Mesenchymal stem cell (in vitro differentiated cells and primary cell): ENCODE results near the gene ZNF408.

Experiments
- DNase-seq: peaks from one replicate; pipeline ENCODE4 v3.0.0-alpha.2; 2013
- H2AFZ ChIP-seq: one replicate; pipeline ENCODE4 v1.6.1; 2013; ENCODE audit warnings: low read depth, mild to moderate bottlenecking, control low read depth, inconsistent platforms, low read length, moderate library complexity
- H2AK5ac ChIP-seq: 2 replicates; pipeline ENCODE4 v1.6.1; 2013; ENCODE audit warnings: low read length, moderate library complexity, mild to moderate bottlenecking, inconsistent platforms; ENCODE audit not compliant: severe bottlenecking
- H2BK120ac ChIP-seq: one replicate; pipeline ENCODE4 v1.6.1; 2013; ENCODE audit warnings: low read depth, mild to moderate bottlenecking, inconsistent platforms, low read length, moderate library complexity
- H2BK12ac ChIP-seq, 2 experiments: one replicate each; pipeline ENCODE4 v1.6.1; 2013; ENCODE audit warnings: inconsistent platforms in 2 of 2, low read length in 2 of 2, mild to moderate bottlenecking in 2 of 2, moderate library complexity in 2 of 2, control low read depth in 1 of 2
- H2BK15ac ChIP-seq: one replicate; pipeline ENCODE4 v1.6.1; 2013; ENCODE audit warnings: mild to moderate bottlenecking, low read depth, inconsistent platforms; ENCODE audit not compliant: poor library complexity, severe bottlenecking
- H2BK5ac ChIP-seq: 2 replicates; pipeline ENCODE4 v1.6.1; 2013; ENCODE audit warnings: low read depth, mild to moderate bottlenecking, low read length, control low read depth, inconsistent platforms; ENCODE audit not compliant: poor library complexity, severe bottlenecking
- H3K14ac ChIP-seq, 2 experiments: one replicate each; pipeline ENCODE4 v1.6.1; 2013; ENCODE audit warnings: inconsistent platforms in 2 of 2, low read length in 2 of 2, control low read depth in 1 of 2, mild to moderate bottlenecking in 1 of 2, moderate library complexity in 1 of 2
- H3K18ac ChIP-seq, 2 experiments: one replicate each; pipeline ENCODE4 v1.6.1; 2013; ENCODE audit warnings: inconsistent platforms in 2 of 2, low read length in 2 of 2, control low read depth in 1 of 2, low read depth in 1 of 2, mild to moderate bottlenecking in 1 of 2
- H3K23ac ChIP-seq, 2 experiments: one replicate each; pipeline ENCODE4 v1.6.1; 2013; ENCODE audit warnings: inconsistent platforms in 2 of 2, low read length in 2 of 2, mild to moderate bottlenecking in 2 of 2, moderate library complexity in 2 of 2, control low read depth in 1 of 2
- H3K27ac ChIP-seq: 2 replicates; pipeline ENCODE4 v1.5.1; 2013; ENCODE audit warnings: mild to moderate bottlenecking, moderate library complexity, low read length, control low read depth, inconsistent platforms; ENCODE audit not compliant: poor library complexity, severe bottlenecking
- H3K27me3 ChIP-seq, 2 experiments: 2 replicates each; pipeline versions ENCODE4 v1.6.1 to v1.7.0; 2013; ENCODE audit warnings: low read length in 2 of 2, mild to moderate bottlenecking in 2 of 2, moderate library complexity in 2 of 2, control low read depth in 1 of 2, inconsistent platforms in 1 of 2; ENCODE audit not compliant: control insufficient read depth in 1 of 2, insufficient read depth in 1 of 2
- H3K36me3 ChIP-seq, 2 experiments: 2 replicates each; pipeline versions ENCODE4 v1.6.1 to v1.7.0; 2013; ENCODE audit warnings: low read length in 2 of 2, control low read depth in 1 of 2, inconsistent platforms in 1 of 2, low read depth in 1 of 2, mild to moderate bottlenecking in 1 of 2; ENCODE audit not compliant: insufficient read depth in 2 of 2, control insufficient read depth in 1 of 2
- H3K4ac ChIP-seq, 2 experiments: one replicate each; pipeline ENCODE4 v1.6.1; 2013; ENCODE audit warnings: inconsistent platforms in 2 of 2, low read length in 2 of 2, mild to moderate bottlenecking in 2 of 2, moderate library complexity in 2 of 2, control low read depth in 1 of 2, low read depth in 1 of 2
- H3K4me1 ChIP-seq: 2 replicates; pipeline ENCODE4 v1.6.1; 2013; ENCODE audit warnings: low read depth, low read length, control low read depth; ENCODE audit not compliant: control insufficient read depth, insufficient read depth
- H3K4me2 ChIP-seq: 2 replicates; pipeline ENCODE4 v1.6.1; 2013; ENCODE audit warnings: low read length, mild to moderate bottlenecking, inconsistent platforms; ENCODE audit not compliant: poor library complexity, severe bottlenecking
- H3K4me3 ChIP-seq, 2 experiments: 2 replicates each; pipeline versions ENCODE4 v1.5.1 to v1.7.0; 2013; ENCODE audit warnings: low read length in 2 of 2, mild to moderate bottlenecking in 2 of 2, control low read depth in 1 of 2, low read depth in 1 of 2; ENCODE audit not compliant: insufficient read depth in 1 of 2
- H3K79me1 ChIP-seq: replicated peaks from 2 replicates; pipeline ENCODE4 v1.6.1; 2013; ENCODE audit warnings: mild to moderate bottlenecking, control low read depth, low read length, inconsistent platforms; ENCODE audit not compliant: poor library complexity, severe bottlenecking
- H3K9ac ChIP-seq: 2 replicates; pipeline ENCODE4 v1.7.0; 2013; ENCODE audit warnings: mild to moderate bottlenecking, low read length, moderate library complexity
- H3K9me3 ChIP-seq: 2 replicates; pipeline ENCODE4 v1.7.0; 2013; ENCODE audit warnings: mild to moderate bottlenecking, low read length; ENCODE audit not compliant: control insufficient read depth
- H4K8ac ChIP-seq: one replicate; pipeline ENCODE4 v1.6.1; 2013; ENCODE audit warnings: inconsistent platforms, mild to moderate bottlenecking, low read length, moderate library complexity
- H4K91ac ChIP-seq: one replicate; pipeline ENCODE4 v1.6.1; 2013; ENCODE audit warnings: mild to moderate bottlenecking, low read length, inconsistent platforms
- WGBS: methylation state at CpG from one replicate; pipeline ENCODE4 v1.1.7; 2013; ENCODE audit warnings: mixed read lengths; 5-methylcytosine and 5-hydroxymethylcytosine counted together

ZNF408 gene

GRCh38 chr11:46728659-46729040 is 27.8 kb downstream of the ZNF408 start:
- 96% methylated on average over 7 of the region's 9 CpGs for WGBS
- no peak overlapping the region for H2BK15ac ChIP-seq

GRCh38 chr11:46729110-46730027 is 28.5 kb downstream of the ZNF408 start:
- no peak overlapping the region for H2BK120ac ChIP-seq
- no peak overlapping the region for H2BK12ac ChIP-seq
- no peak overlapping the region for H3K4me3 ChIP-seq
- no peak for DNase-seq
- H3K27ac ChIP-seq = no peak overlapping the region
- H4K8ac ChIP-seq = no peak overlapping the region
- H3K4me2 ChIP-seq = no peak overlapping the region
- H3K9ac ChIP-seq = no peak overlapping the region
- no peak overlapping the region for H4K91ac ChIP-seq
- 89% methylated on average over 24 of the region's 24 CpGs for WGBS
- H3K4ac ChIP-seq = no peak overlapping the region
- H2BK15ac ChIP-seq = no peak overlapping the region
- H3K23ac ChIP-seq = no peak overlapping the region
- no peak overlapping the region for H3K18ac ChIP-seq
- no peaks in the 10 kb centered on the region for H3K36me3 ChIP-seq
- peaks cover 13% of the 10 kb centered on the region for H3K4me1 ChIP-seq
- no peaks in the 10 kb centered on the region for H3K27me3 ChIP-seq
- no peak overlapping the region for H2AK5ac ChIP-seq
- H2BK5ac ChIP-seq = no peak overlapping the region
- H3K79me1 ChIP-seq = no peaks in the 10 kb centered on the region
- H2AFZ ChIP-seq = no peak overlapping the region
- no peaks in the 10 kb centered on the region for H3K9me3 ChIP-seq
- H3K14ac ChIP-seq = no peak overlapping the region

More at GRCh38 chr11:46728659-46729040, 27.8 kb downstream of the ZNF408 start:
- Histone ChIP-seq H4K91ac (no peak overlapping the region), H3K23ac (no peak overlapping the region), H3K27ac (no peak overlapping the region), H4K8ac (peak overlapping the region; percentile 27), H3K9me3 (no peaks in the 10 kb centered on the region), H3K79me1 (no peaks in the 10 kb centered on the region), H2BK5ac (no peak overlapping the region), H3K4me2 (no peak overlapping the region), H3K36me3 (no peaks in the 10 kb centered on the region), H3K4ac (no peak overlapping the region), H3K4me3 (no peak overlapping the region), H2AK5ac (no peak overlapping the region), H3K14ac (no peak overlapping the region), H3K4me1 (peaks cover 13% of the 10 kb centered on the region), H2BK120ac (no peak overlapping the region), H2BK12ac (no peak overlapping the region), H2AFZ (no peak overlapping the region), H3K18ac (no peak overlapping the region), H3K27me3 (no peaks in the 10 kb centered on the region), H3K9ac (no peak overlapping the region)
- no peak for DNase-seq

DNA sequence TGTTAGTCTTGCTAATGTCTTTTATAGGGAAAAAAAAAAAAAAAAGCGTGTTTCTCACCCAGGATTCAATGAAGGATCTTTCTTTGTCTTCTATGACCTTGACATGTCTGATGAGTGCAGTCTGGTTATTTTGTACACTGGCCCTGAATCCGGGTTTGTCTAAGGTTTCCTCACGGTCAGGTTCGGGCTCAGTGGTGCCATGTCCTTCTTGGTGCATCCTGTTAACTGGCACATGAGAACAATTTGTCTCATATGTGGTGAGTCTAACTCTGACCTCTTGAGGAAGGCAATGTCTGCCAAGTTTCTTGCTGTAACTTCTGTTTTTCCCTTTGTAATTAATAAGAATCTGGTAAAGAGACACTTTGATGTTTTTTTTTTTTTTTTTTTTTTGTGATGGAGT is 30.7 kb downstream of the ZNF408 start:
- Histone ChIP-seq H2BK120ac (no peak overlapping the region), H3K4ac (no peak overlapping the region), H4K91ac (no peak overlapping the region), H3K23ac (no peak overlapping the region), H3K36me3 (no peaks in the 10 kb centered on the region), H3K18ac (no peak overlapping the region), H2BK12ac (no peak overlapping the region), H3K4me2 (no peak overlapping the region), H3K27ac (no peak overlapping the region), H3K9ac (no peak overlapping the region), H3K27me3 (no peaks in the 10 kb centered on the region), H2AK5ac (no peak overlapping the region), H3K9me3 (no peaks in the 10 kb centered on the region), H3K4me1 (peaks cover 5% of the 10 kb centered on the region), H3K4me3 (no peak overlapping the region), H2BK15ac (no peak overlapping the region), H2BK5ac (no peak overlapping the region), H4K8ac (no peak overlapping the region), H2AFZ (no peak overlapping the region), H3K14ac (no peak overlapping the region), H3K79me1 (no peaks in the 10 kb centered on the region)
- 95% methylated on average over 4 of the region's 4 CpGs for WGBS
- no peak for DNase-seq

GRCh38 chr11:46733234-46733633 is 32.4 kb downstream of the ZNF408 start:
- no peak overlapping the region for H3K18ac ChIP-seq
- WGBS = 63% methylated on average over 1 of the region's 1 CpG
- no peak overlapping the region for H3K23ac ChIP-seq
- H3K36me3 ChIP-seq = no peaks in the 10 kb centered on the region
- no peak overlapping the region for H3K9ac ChIP-seq
- no peak overlapping the region for H2BK15ac ChIP-seq
- no peak overlapping the region for H4K8ac ChIP-seq
- no peak for DNase-seq
- H2BK120ac ChIP-seq = no peak overlapping the region
- H3K4me2 ChIP-seq = no peak overlapping the region
- H4K91ac ChIP-seq = no peak overlapping the region
- H2AK5ac ChIP-seq = no peak overlapping the region
- no peaks in the 10 kb centered on the region for H3K9me3 ChIP-seq
- H3K4me1 ChIP-seq = peaks cover 5% of the 10 kb centered on the region
- no peak overlapping the region for H2BK12ac ChIP-seq
- no peak overlapping the region for H2BK5ac ChIP-seq
- no peaks in the 10 kb centered on the region for H3K27me3 ChIP-seq
- H3K27ac ChIP-seq = no peak overlapping the region
- no peak overlapping the region for H2AFZ ChIP-seq
- H3K14ac ChIP-seq = no peak overlapping the region
- H3K79me1 ChIP-seq = no peaks in the 10 kb centered on the region
- no peak overlapping the region for H3K4ac ChIP-seq
- no peak overlapping the region for H3K4me3 ChIP-seq
